Astrocyte of the spinal cord (primary cell): ENCODE measurements around the gene LRCOL1.
A peak's percentile ranks its signal among the peaks of the same experiment; 100 is the strongest.

Experiments
- DNase-seq: peaks from one replicate; pipeline ENCODE4 v3.0.0; 2011; ENCODE audit warnings: low read depth, low spot score
- H3K4me3 ChIP-seq: 2 replicates; pipeline ENCODE4 v1.5.1; 2011; ENCODE audit warnings: low read depth, mild to moderate bottlenecking, low read length, moderate library complexity
- CTCF ChIP-seq: IDR thresholded peaks from 2 replicates; pipeline ENCODE4 v1.5.1; 2012; ENCODE audit warnings: low read depth, mild to moderate bottlenecking, low read length, inconsistent platforms
- in situ Hi-C: cut with HindIII; loops from 2 replicates; pipeline ENCODE4 v1.10.0; 2017; ENCODE audit warnings: low sequenced_read_pairs

Gene LRCOL1

DNA sequence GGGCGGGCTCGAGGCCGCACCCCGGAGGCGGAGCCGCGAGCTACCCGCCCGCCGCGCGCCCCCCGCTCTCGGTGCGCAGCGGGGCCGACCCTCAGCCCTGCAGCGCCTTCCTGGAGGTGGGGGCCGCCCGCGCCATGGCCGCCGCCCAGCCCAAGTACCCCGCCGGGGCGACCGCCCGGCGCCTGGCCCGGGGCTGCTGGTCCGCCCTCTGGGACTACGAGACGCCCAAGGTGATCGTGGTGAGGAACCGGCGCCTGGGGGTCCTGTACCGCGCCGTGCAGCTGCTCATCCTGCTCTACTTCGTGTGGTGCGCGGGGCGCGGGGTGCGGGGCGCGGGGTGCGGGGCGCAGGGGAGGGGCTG is 8.3 kb upstream of the LRCOL1 start, which contains the start of gene P2RX2:
P2RX2 (plus strand) TSS at position 94 of the 361 bp plus-strand sequence; CDS start at position 135, 41 bp downstream.
- in situ Hi-C loops = no loop called here
- DNase-seq = no peak
- no peak for TF ChIP-seq CTCF
- H3K4me3 ChIP-seq = no peak within 1 kb of the TSS

GRCh38 chr12:132617822-132618682 is 7.7 kb upstream of the LRCOL1 start:
- in situ Hi-C loops = no loop called here
- DNase-seq = no peak
- no peak for TF ChIP-seq CTCF
- H3K4me3 ChIP-seq = no peak overlapping the region

DNA sequence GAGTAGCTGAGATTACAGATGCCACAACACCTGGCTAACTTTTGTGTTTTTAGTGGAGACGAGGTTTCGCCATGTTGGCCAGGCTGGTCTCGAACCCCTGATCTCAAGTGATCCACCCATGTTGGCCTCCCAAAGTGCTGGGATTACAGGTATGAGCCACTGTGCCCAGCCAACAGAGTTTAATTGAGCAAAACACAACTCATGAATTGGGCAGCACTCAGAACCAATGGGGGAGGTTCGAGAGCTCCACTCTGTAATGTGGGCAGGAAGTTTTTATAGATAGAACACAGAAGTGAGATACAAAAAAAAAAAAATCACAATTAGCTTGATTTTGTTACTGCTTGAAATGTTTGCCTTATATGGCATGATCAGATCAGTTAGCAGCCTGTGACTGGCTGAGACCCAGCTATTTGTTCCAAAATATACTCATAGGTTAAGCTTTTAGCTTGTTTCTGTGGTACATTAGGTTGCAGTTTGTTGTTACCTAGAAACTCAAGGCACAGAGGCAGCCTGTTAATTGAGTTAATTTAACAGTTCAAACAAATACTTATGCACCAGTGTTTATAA is 6.8 kb upstream of the LRCOL1 start:
- DNase-seq = no peak
- H3K4me3 ChIP-seq = no peak overlapping the region
- no peak for TF ChIP-seq CTCF
- in situ Hi-C loops = no loop called here

- H3K4me3 ChIP-seq = no peak overlapping the region
- in situ Hi-C loops = no loop called here
- no peak for TF ChIP-seq CTCF
- DNase-seq = no peak
These were observed 5.2 kb upstream of the LRCOL1 start for GRCh38 chr12:132615579-132616038.

- in situ Hi-C loops = no loop called here
- no peak overlapping the region for H3K4me3 ChIP-seq
- TF ChIP-seq CTCF = peak; percentile 90
- peak; percentile 82 for DNase-seq
These were observed 4.6 kb upstream of the LRCOL1 start for GRCh38 chr12:132614861-132615578.

- in situ Hi-C loops = no loop called here
- TF ChIP-seq CTCF = no peak
- no peak for DNase-seq
- no peak overlapping the region for H3K4me3 ChIP-seq
These were observed 3.6 kb upstream of the LRCOL1 start for GRCh38 chr12:132614029-132614428.
